HEK293T (cell line): ENCODE data around the gene TRPC6.
"Not testable (repeated sequence)": the region's sequence is repeated elsewhere in the genome, so short reads cannot be mapped to it uniquely, and the experiment has no call there.

ENCODE experiments used
- CTCF ChIA-PET: fragments of 350-600 bp; formaldehyde crosslinking; extraction: SDS; loops from one replicate; lab custom pipeline; 2021; ENCODE audit warnings: antibody characterized with exemption, inconsistent platforms; lab: Yijun Ruan, JAX
- POLR2A ChIA-PET: fragments of 350-600 bp; formaldehyde crosslinking; extraction: SDS; loops from one replicate; lab custom pipeline; 2020; ENCODE audit warnings: antibody characterized with exemption, inconsistent platforms; lab: Yijun Ruan, JAX
- DNase-seq: peaks from one replicate; pipeline ENCODE4 v3.0.0; 2012; ENCODE audit warnings: mixed read lengths; ENCODE audit errors: extremely low spot score
- ARNT ChIP-seq: fragments of 450-650 bp; IDR thresholded peaks from 2 replicates; pipeline ENCODE4 v1.6.1; 2017; ENCODE audit warnings: mild to moderate bottlenecking
- BHLHE40 ChIP-seq: fragments of 450-650 bp; IDR thresholded peaks from 2 replicates; pipeline ENCODE4 v1.6.1; 2016; ENCODE audit warnings: mild to moderate bottlenecking, moderate library complexity, borderline replicate concordance
- CTBP1 ChIP-seq: fragments of 450-650 bp; IDR thresholded peaks from 2 replicates; pipeline ENCODE4 v1.6.1; 2016; ENCODE audit warnings: borderline replicate concordance
- ELF4 ChIP-seq: fragments of 450-650 bp; IDR thresholded peaks from 2 replicates; pipeline ENCODE4 v1.6.1; 2017; ENCODE audit warnings: antibody characterized with exemption
- FOXA1 ChIP-seq: fragments of 450-650 bp; IDR thresholded peaks from 2 replicates; pipeline ENCODE4 v1.6.1; 2016; ENCODE audit warnings: mild to moderate bottlenecking
- FOXK2 ChIP-seq: fragments of 450-650 bp; IDR thresholded peaks from 2 replicates; pipeline ENCODE4 v1.6.1; 2016; ENCODE audit warnings: mild to moderate bottlenecking
- FOXM1 ChIP-seq: fragments of 450-650 bp; IDR thresholded peaks from 2 replicates; pipeline ENCODE4 v1.6.1; 2017; ENCODE audit warnings: mild to moderate bottlenecking, borderline replicate concordance
- HDGF ChIP-seq: fragments of 450-650 bp; IDR thresholded peaks from 2 replicates; pipeline ENCODE4 v1.6.1; 2017; ENCODE audit warnings: antibody characterized with exemption, borderline replicate concordance
- L3MBTL2 ChIP-seq: fragments of 450-650 bp; conservative IDR thresholded peaks from 2 replicates; pipeline ENCODE4 v1.6.1; 2016; ENCODE audit warnings: mild to moderate bottlenecking
- LEF1 ChIP-seq: fragments of 450-650 bp; IDR thresholded peaks from 2 replicates; pipeline ENCODE4 v1.6.1; 2017; ENCODE audit warnings: mild to moderate bottlenecking, borderline replicate concordance
- NFRKB ChIP-seq: fragments of 450-650 bp; IDR thresholded peaks from 2 replicates; pipeline ENCODE4 v1.6.1; 2016; ENCODE audit warnings: mild to moderate bottlenecking, moderate library complexity
- SP1 ChIP-seq: fragments of 450-650 bp; IDR thresholded peaks from 2 replicates; pipeline ENCODE4 v1.6.1; 2017
- SUZ12 ChIP-seq: fragments of 450-650 bp; IDR thresholded peaks from 2 replicates; pipeline ENCODE4 v1.6.1; 2016; ENCODE audit warnings: mild to moderate bottlenecking
- TARDBP ChIP-seq: fragments of 450-650 bp; IDR thresholded peaks from 2 replicates; pipeline ENCODE4 v1.6.1; 2016
- ZNF384 ChIP-seq: fragments of 450-650 bp; IDR thresholded peaks from 2 replicates; pipeline ENCODE4 v1.6.1; 2016
- TF ChIP-seq, protein P1 (sequence below): fragments of 450-650 bp; IDR thresholded peaks from 2 replicates; pipeline ENCODE4 v1.6.1; 2016

The TRPC6 gene

DNA sequence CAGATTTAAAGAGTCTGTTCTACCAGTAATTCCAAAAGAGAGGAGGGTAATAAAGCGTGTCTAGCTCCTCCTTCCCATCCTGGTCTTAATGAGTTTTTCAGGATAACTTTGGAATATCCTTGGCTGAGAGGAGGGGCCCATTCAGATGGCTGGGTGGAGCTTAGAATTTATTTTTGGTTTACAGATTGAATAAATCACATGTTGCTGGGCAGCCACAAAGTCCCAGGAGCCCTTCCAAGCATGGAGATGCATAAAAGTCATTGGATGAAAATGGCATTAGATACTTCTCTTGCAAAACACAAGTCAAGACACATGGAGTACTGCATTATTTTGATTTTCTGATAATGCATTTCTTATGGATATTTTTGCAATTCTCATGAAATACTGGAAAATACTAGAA, 139.0 kb downstream of the TRPC6 start:
- ChIA-PET CTCF (no interaction called here), POLR2A (no interaction called here)
- no peak for TF ChIP-seq L3MBTL2
- no peak for TF ChIP-seq BHLHE40
- no peak for TF ChIP-seq ZNF384
- TF ChIP-seq SUZ12: no peak
- no peak for TF ChIP-seq FOXK2
- no peak for TF ChIP-seq HDGF
- TF ChIP-seq ELF4: no peak
- no peak for TF ChIP-seq CTBP1
- TF ChIP-seq LEF1: no peak
- TF ChIP-seq FOXM1: no peak
- no peak for TF ChIP-seq ARNT
- TF ChIP-seq, protein P1, sequence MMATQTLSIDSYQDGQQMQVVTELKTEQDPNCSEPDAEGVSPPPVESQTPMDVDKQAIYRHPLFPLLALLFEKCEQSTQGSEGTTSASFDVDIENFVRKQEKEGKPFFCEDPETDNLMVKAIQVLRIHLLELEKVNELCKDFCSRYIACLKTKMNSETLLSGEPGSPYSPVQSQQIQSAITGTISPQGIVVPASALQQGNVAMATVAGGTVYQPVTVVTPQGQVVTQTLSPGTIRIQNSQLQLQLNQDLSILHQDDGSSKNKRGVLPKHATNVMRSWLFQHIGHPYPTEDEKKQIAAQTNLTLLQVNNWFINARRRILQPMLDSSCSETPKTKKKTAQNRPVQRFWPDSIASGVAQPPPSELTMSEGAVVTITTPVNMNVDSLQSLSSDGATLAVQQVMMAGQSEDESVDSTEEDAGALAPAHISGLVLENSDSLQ: no peak
- no peak for TF ChIP-seq TARDBP
- TF ChIP-seq NFRKB: no peak
- no peak for TF ChIP-seq SP1
- no peak for DNase-seq

- no peak for TF ChIP-seq FOXM1
- no peak for TF ChIP-seq SP1
- no peak for TF ChIP-seq ZNF384
- no peak for TF ChIP-seq ELF4
- no peak for DNase-seq
- ChIA-PET CTCF (interaction anchor here (0.7 kb wide), 1 partner anchor 177 kb away, joined by 3 read pairs; no protein-coding TSS in a partner anchor), POLR2A (no interaction called here)
Observed at GRCh38 chr11:101444164-101444563, 139.6 kb downstream of the TRPC6 start.

- CTCF ChIA-PET: interaction anchor here (0.6 kb wide), 1 partner anchor 24 kb away, joined by 4 read pairs; no protein-coding TSS in a partner anchor
Observed at GRCh38 chr11:101442936-101443521, 140.8 kb downstream of the TRPC6 start.

DNA sequence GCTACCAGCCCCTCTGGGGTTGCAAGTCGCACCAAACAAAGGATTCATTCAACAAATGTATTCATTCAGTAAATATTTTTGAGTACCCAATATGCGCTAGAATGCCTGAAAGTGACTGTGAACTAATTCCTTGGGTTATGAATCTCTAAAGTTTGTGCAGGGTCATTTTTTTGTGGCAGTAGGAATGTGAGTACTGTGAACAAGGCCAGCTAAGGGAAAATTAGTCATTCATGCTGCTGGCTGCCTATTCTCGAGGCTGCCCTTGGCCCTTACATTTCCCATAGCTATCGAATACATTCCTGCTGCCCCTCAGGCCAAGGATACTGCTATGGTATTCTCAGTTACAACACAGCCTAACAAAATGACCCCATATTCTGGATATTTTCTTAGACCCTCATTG, 141.6 kb downstream of the TRPC6 start:
- POLR2A ChIA-PET: no interaction called here
- no peak for DNase-seq
- no peak for TF ChIP-seq L3MBTL2
- TF ChIP-seq TARDBP: no peak
- no peak for TF ChIP-seq FOXM1
- TF ChIP-seq, protein P1: no peak
- no peak for TF ChIP-seq ZNF384
- TF ChIP-seq HDGF: no peak
- TF ChIP-seq ELF4: no peak
- TF ChIP-seq SP1: no peak
- TF ChIP-seq NFRKB: no peak
- TF ChIP-seq CTBP1: no peak
- no peak for TF ChIP-seq FOXK2
- no peak for TF ChIP-seq SUZ12
- CTCF ChIA-PET: interaction anchor here (0.6 kb wide), 1 partner anchor 25 kb away, joined by 4 read pairs; no protein-coding TSS in a partner anchor

More at GRCh38 chr11:101442936-101443521, 140.8 kb downstream of the TRPC6 start:
- no peak for TF ChIP-seq SUZ12
- TF ChIP-seq, protein P1: no peak
- no peak for TF ChIP-seq CTBP1
- no peak for TF ChIP-seq ZNF384
- TF ChIP-seq LEF1: no peak
- no peak for TF ChIP-seq TARDBP
- no peak for TF ChIP-seq L3MBTL2
- DNase-seq: no peak
- POLR2A ChIA-PET: no interaction called here

DNA sequence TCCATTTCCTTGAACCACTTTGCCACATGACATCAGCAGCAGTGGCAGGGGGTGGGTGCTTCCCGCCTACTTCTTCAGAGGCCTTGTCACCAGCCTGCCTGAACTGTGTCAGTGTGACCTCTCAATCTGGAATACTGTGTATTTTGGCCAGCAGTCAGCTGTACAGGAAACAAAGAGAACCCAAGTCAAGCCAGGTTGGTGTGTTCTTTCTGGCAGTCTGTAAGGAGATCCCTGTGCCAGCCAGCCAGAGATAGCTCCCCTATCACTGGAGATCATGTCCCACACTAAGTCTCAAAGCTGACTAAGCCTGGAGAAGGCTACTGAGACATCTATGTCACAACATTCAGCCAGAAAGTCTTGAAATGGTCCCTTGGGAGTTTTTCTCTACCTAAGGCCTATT, 142.1 kb downstream of the TRPC6 start:
- CTCF ChIA-PET: no interaction called here

DNA sequence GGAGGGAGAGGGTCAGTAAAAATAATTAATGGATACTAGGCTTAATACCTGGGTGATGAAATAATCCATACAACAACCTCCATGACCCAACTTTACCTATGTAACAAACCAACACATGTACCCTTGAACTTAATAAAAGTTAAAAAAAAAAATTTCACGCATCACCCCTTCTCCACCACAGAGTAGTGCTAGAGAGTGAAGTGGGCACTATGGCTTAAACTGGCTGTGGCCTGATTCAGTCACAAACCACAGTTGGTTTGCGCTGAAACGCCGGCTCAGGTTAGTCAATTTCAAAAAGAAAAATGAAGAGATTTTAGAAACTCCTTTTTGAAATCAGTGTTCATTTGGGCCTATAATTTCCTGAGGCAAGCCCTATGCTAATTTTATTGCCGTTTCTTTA, 144.3 kb downstream of the TRPC6 start:
- TF ChIP-seq HDGF: no peak
- TF ChIP-seq ZNF384: no peak
- TF ChIP-seq TARDBP: no peak
- no peak for TF ChIP-seq FOXM1

More for the DNA sequence above, 142.1 kb downstream of the TRPC6 start:
- DNase-seq: no peak
- no peak for TF ChIP-seq ZNF384
- no peak for TF ChIP-seq FOXA1
- TF ChIP-seq NFRKB: no peak
- TF ChIP-seq BHLHE40: no peak
- TF ChIP-seq L3MBTL2: no peak
- no peak for TF ChIP-seq FOXM1
- TF ChIP-seq ARNT: no peak
- TF ChIP-seq HDGF: no peak
- no peak for TF ChIP-seq LEF1
- POLR2A ChIA-PET: no interaction called here

DNA sequence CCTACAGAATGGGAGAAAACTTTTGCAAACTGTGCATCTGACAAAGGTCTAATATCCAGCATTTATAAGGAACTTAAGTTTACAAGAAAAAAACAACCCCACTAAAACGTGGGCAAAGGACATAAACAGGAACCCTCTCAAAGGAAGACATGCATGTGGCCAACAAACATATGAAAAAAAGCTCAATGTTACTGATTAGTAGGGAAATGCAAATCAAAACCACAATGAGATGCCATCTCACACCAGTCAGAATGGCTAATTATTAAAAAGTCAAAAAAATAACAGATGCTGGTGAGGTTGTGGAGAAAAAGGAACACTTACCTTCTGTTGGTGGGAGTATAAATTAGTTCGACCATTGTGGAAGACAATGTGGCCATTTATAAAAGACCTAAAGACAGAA, 145.1 kb downstream of the TRPC6 start:
- CTCF ChIA-PET, DNase-seq, POLR2A ChIA-PET: not testable (repeated sequence)

More for the DNA sequence above, 144.3 kb downstream of the TRPC6 start:
- CTCF ChIA-PET: no interaction called here
- POLR2A ChIA-PET: no interaction called here
- DNase-seq: no peak
